ENCODE measurements around the gene DMD.

The DMD gene

GRCh38 chrX:31376408-31377022 lies 1834.8 kb downstream of the DMD start:
- CTCF ChIA-PET, result no interaction called here
- no peaks in the 10 kb centered on the region for H3K27me3 Mint-ChIP-seq
- no peaks in the 10 kb centered on the region for H3K36me3 Mint-ChIP-seq
- no peak overlapping the region for H3K27ac Mint-ChIP-seq
- no peak overlapping the region for H3K4me3 Mint-ChIP-seq
- DNase-seq, result no peak
- no peaks in the 10 kb centered on the region for H3K4me1 Mint-ChIP-seq
- H3K9me3 Mint-ChIP-seq, result no peaks in the 10 kb centered on the region

GRCh38 chrX:31374786-31375185 lies 1836.6 kb downstream of the DMD start:
- Mint-ChIP-seq H3K27me3 (no peaks in the 10 kb centered on the region), H3K9me3 (no peaks in the 10 kb centered on the region), H3K27ac (no peak overlapping the region), H3K4me3 (no peak overlapping the region), H3K4me1 (no peaks in the 10 kb centered on the region), H3K36me3 (no peaks in the 10 kb centered on the region)
- no peak for DNase-seq
- CTCF ChIA-PET, result no interaction called here

- Mint-ChIP-seq H3K4me1 (no peaks in the 10 kb centered on the region), H3K27me3 (no peaks in the 10 kb centered on the region)
- CTCF ChIA-PET, result no interaction called here
Observed at GRCh38 chrX:31371956-31372355, 1839.4 kb downstream of the DMD start.

GRCh38 chrX:31367816-31368215 lies 1843.5 kb downstream of the DMD start:
- no peaks in the 10 kb centered on the region for H3K9me3 Mint-ChIP-seq
- H3K27me3 Mint-ChIP-seq, result no peaks in the 10 kb centered on the region
- no peak overlapping the region for H3K4me3 Mint-ChIP-seq
- no peaks in the 10 kb centered on the region for H3K4me1 Mint-ChIP-seq
- H3K36me3 Mint-ChIP-seq, result no peaks in the 10 kb centered on the region
- no peak for DNase-seq
- H3K27ac Mint-ChIP-seq, result no peak overlapping the region
- CTCF ChIA-PET, result no interaction called here

More at GRCh38 chrX:31371956-31372355, 1839.4 kb downstream of the DMD start:
- DNase-seq, result no peak
- no peak overlapping the region for H3K4me3 Mint-ChIP-seq
- H3K9me3 Mint-ChIP-seq, result no peaks in the 10 kb centered on the region
- H3K27ac Mint-ChIP-seq, result no peak overlapping the region
- no peaks in the 10 kb centered on the region for H3K36me3 Mint-ChIP-seq

GRCh38 chrX:31366041-31366440 lies 1845.3 kb downstream of the DMD start:
- Mint-ChIP-seq H3K4me1 (no peaks in the 10 kb centered on the region), H3K4me3 (no peak overlapping the region), H3K27me3 (no peaks in the 10 kb centered on the region), H3K36me3 (no peaks in the 10 kb centered on the region), H3K9me3 (no peaks in the 10 kb centered on the region), H3K27ac (no peak overlapping the region)
- DNase-seq, result no peak
- CTCF ChIA-PET, result interaction anchor here (0.6 kb wide), 1 partner anchor 19 kb away, joined by 3 read pairs; no protein-coding TSS in a partner anchor

GRCh38 chrX:31356275-31357212 lies 1854.8 kb downstream of the DMD start:
- no peak for DNase-seq
- H3K36me3 Mint-ChIP-seq, result no peaks in the 10 kb centered on the region
- no peak overlapping the region for H3K4me3 Mint-ChIP-seq
- CTCF ChIA-PET, result no interaction called here
- H3K9me3 Mint-ChIP-seq, result no peaks in the 10 kb centered on the region
- no peaks in the 10 kb centered on the region for H3K27me3 Mint-ChIP-seq
- H3K4me1 Mint-ChIP-seq, result no peaks in the 10 kb centered on the region
- H3K27ac Mint-ChIP-seq, result no peak overlapping the region

- Mint-ChIP-seq H3K4me1 (no peaks in the 10 kb centered on the region), H3K9me3 (no peaks in the 10 kb centered on the region), H3K27ac (no peak overlapping the region), H3K27me3 (no peaks in the 10 kb centered on the region), H3K4me3 (no peak overlapping the region), H3K36me3 (no peaks in the 10 kb centered on the region)
- CTCF ChIA-PET, result no interaction called here
- DNase-seq, result no peak
Observed at GRCh38 chrX:31355206-31355955, 1856.0 kb downstream of the DMD start.

GRCh38 chrX:31353095-31353494 lies 1858.3 kb downstream of the DMD start:
- H3K9me3 Mint-ChIP-seq, result no peaks in the 10 kb centered on the region
- DNase-seq, result no peak
- CTCF ChIA-PET, result no interaction called here
- H3K4me1 Mint-ChIP-seq, result no peaks in the 10 kb centered on the region
- H3K27ac Mint-ChIP-seq, result no peak overlapping the region
- no peaks in the 10 kb centered on the region for H3K36me3 Mint-ChIP-seq
- H3K27me3 Mint-ChIP-seq, result no peaks in the 10 kb centered on the region
- no peak overlapping the region for H3K4me3 Mint-ChIP-seq

GRCh38 chrX:31350808-31351074 lies 1860.6 kb downstream of the DMD start:
- CTCF ChIA-PET, result no interaction called here
- Mint-ChIP-seq H3K9me3 (no peaks in the 10 kb centered on the region), H3K27ac (no peak overlapping the region), H3K4me3 (no peak overlapping the region), H3K27me3 (no peaks in the 10 kb centered on the region), H3K4me1 (no peaks in the 10 kb centered on the region), H3K36me3 (no peaks in the 10 kb centered on the region)
- DNase-seq, result no peak

- Mint-ChIP-seq H3K27ac (no peak overlapping the region), H3K36me3 (no peaks in the 10 kb centered on the region), H3K9me3 (no peaks in the 10 kb centered on the region), H3K27me3 (no peaks in the 10 kb centered on the region), H3K4me3 (no peak overlapping the region), H3K4me1 (no peaks in the 10 kb centered on the region)
- CTCF ChIA-PET, result no interaction called here
- no peak for DNase-seq
Observed at GRCh38 chrX:31349515-31349914, 1861.8 kb downstream of the DMD start.

- Mint-ChIP-seq H3K27ac (no peak overlapping the region), H3K4me1 (no peaks in the 10 kb centered on the region), H3K27me3 (no peaks in the 10 kb centered on the region), H3K4me3 (no peak overlapping the region), H3K36me3 (no peaks in the 10 kb centered on the region), H3K9me3 (no peaks in the 10 kb centered on the region)
- no peak for DNase-seq
- CTCF ChIA-PET, result no interaction called here
Observed at GRCh38 chrX:31340587-31340986, 1870.8 kb downstream of the DMD start.

- no peaks in the 10 kb centered on the region for H3K36me3 Mint-ChIP-seq
- no peaks in the 10 kb centered on the region for H3K4me1 Mint-ChIP-seq
- no peaks in the 10 kb centered on the region for H3K27me3 Mint-ChIP-seq
- no peak overlapping the region for H3K4me3 Mint-ChIP-seq
- H3K9me3 Mint-ChIP-seq, result no peaks in the 10 kb centered on the region
- CTCF ChIA-PET, result no interaction called here
- no peak for DNase-seq
- no peak overlapping the region for H3K27ac Mint-ChIP-seq
Observed at GRCh38 chrX:31338991-31339350, 1872.4 kb downstream of the DMD start.

- no peak overlapping the region for H3K27ac Mint-ChIP-seq
- H3K4me3 Mint-ChIP-seq, result no peak overlapping the region
- H3K36me3 Mint-ChIP-seq, result no peaks in the 10 kb centered on the region
Observed at GRCh38 chrX:31337332-31337731, 1874.0 kb downstream of the DMD start.

GRCh38 chrX:31336419-31336818 lies 1874.9 kb downstream of the DMD start:
- no peaks in the 10 kb centered on the region for H3K4me1 Mint-ChIP-seq
- no peak overlapping the region for H3K27ac Mint-ChIP-seq
- no peaks in the 10 kb centered on the region for H3K27me3 Mint-ChIP-seq
- H3K36me3 Mint-ChIP-seq, result no peaks in the 10 kb centered on the region
- H3K9me3 Mint-ChIP-seq, result no peaks in the 10 kb centered on the region
- no peak overlapping the region for H3K4me3 Mint-ChIP-seq
- CTCF ChIA-PET, result no interaction called here
- no peak for DNase-seq

More at GRCh38 chrX:31337332-31337731, 1874.0 kb downstream of the DMD start:
- H3K4me1 Mint-ChIP-seq, result no peaks in the 10 kb centered on the region
- CTCF ChIA-PET, result no interaction called here
- no peaks in the 10 kb centered on the region for H3K27me3 Mint-ChIP-seq
- H3K9me3 Mint-ChIP-seq, result no peaks in the 10 kb centered on the region
- DNase-seq, result no peak

- Mint-ChIP-seq H3K27me3 (no peaks in the 10 kb centered on the region), H3K9me3 (no peaks in the 10 kb centered on the region), H3K4me3 (no peak overlapping the region), H3K4me1 (no peaks in the 10 kb centered on the region), H3K36me3 (no peaks in the 10 kb centered on the region), H3K27ac (no peak overlapping the region)
- CTCF ChIA-PET, result no interaction called here
- no peak for DNase-seq
Observed at GRCh38 chrX:31334997-31335396, 1876.4 kb downstream of the DMD start.

Measured in activated naive CD4-positive, alpha-beta T cell treated with anti-CD3 and anti-CD28 coated beads, Interleukin-2, amount 10 ng/mL, durations not matched to agents 7 days and 5 days (primary cell).